ENCODE results near the gene MIEF1. TPM values are rescaled to one million over a fixed set of nuclear protein-coding genes. Genes with fewer than 3 reads are reported as not detected.
A peak's percentile ranks its signal among the peaks of the same experiment; 100 is the strongest.

MIEF1 gene
- total RNA-seq, 1 donor from 2014 or later: 32.4 TPM

DNA sequence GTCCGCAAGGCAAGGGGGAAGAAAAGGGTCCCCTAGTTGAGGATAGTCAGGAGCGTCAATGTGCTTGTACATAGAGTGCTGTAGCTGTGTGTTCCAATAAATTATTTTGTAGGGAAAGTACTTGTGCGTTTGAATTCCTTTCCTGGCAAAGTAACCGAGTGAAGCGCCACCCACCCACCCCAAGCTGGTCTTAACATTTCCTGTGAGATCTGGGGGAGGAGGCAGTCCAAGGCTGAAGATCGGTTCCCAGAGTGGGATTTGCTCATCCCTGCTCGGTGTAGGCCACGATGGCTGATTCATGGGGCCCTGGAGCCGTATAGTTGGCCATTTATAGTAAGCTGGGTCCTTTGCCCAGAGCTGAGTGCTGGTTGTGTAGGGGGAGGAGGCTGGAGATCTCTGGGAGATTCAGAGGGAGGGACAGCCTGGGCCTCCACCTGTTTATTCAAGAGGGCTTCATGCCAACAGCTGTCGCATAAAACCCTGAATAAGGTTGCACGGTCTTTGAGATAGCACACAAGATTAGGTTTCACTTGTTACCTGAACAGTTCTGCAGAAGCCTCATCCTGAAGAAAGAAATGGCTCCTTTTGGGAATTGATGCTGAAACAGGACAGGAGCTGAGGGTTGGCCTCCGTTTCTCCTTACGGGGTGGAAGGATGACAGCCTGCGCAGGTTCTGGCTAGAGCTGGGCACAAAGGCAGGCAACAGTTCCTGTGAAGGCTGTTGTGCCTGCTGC lies 20.6 kb downstream of the MIEF1 start:
- Mint-ChIP-seq H3K9me3 (ENCODE audit: low read depth) (no peaks in the 10 kb centered on the region), H3K27me3 (no peaks in the 10 kb centered on the region), H3K4me3 (ENCODE audit: low read depth) (peak overlapping the region; percentile 95), H3K4me1 (ENCODE audit: low read depth) (peaks cover 41% of the 10 kb centered on the region), H3K36me3 (ENCODE audit: insufficient read depth) (peaks cover 38% of the 10 kb centered on the region), H3K27ac (peak overlapping the region; percentile 99)
- DNase-seq (ENCODE audit: low spot score, unreplicated experiment): no peak
- TF ChIP-seq, protein P1, sequence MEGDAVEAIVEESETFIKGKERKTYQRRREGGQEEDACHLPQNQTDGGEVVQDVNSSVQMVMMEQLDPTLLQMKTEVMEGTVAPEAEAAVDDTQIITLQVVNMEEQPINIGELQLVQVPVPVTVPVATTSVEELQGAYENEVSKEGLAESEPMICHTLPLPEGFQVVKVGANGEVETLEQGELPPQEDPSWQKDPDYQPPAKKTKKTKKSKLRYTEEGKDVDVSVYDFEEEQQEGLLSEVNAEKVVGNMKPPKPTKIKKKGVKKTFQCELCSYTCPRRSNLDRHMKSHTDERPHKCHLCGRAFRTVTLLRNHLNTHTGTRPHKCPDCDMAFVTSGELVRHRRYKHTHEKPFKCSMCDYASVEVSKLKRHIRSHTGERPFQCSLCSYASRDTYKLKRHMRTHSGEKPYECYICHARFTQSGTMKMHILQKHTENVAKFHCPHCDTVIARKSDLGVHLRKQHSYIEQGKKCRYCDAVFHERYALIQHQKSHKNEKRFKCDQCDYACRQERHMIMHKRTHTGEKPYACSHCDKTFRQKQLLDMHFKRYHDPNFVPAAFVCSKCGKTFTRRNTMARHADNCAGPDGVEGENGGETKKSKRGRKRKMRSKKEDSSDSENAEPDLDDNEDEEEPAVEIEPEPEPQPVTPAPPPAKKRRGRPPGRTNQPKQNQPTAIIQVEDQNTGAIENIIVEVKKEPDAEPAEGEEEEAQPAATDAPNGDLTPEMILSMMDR (IDR thresholded peaks at IDR 0.05; ENCODE audit: unreplicated experiment): no peak

DNA sequence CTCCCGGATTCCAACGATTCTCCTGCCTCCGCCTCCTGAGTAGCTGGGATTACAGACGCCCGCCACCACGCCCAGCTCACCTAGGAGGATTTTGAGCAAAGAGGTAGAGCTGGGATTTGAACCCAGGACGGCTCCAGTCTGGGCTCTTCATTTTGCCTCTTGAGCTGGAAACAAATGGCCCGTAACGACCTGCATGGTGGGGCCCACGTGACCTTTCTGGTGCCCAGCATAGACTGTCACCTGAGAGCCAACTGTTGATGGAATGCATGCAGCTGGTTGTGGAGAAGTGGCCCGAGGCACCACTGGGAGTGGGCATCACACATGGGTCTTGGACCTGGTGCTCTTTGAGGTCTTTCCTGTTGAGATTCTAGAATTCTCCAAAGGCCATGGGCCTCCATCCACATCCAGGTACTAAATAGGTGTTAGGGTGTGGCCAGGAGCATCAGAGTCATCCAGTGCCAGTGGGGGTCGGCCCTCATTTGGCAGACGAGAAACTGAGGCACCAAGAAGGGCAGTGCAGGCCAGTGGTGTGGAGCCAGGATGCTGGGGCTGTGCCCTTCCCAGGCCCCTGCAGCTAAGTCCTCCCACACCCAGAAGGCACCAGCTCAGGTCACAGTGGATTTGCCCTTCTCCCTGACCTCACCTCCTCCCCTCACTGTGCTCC lies 22.1 kb downstream of the MIEF1 start:
- Mint-ChIP-seq H3K27ac (peak overlapping the region; percentile 95), H3K27me3 (no peaks in the 10 kb centered on the region), H3K36me3 (ENCODE audit: insufficient read depth) (peaks cover 39% of the 10 kb centered on the region)

DNA sequence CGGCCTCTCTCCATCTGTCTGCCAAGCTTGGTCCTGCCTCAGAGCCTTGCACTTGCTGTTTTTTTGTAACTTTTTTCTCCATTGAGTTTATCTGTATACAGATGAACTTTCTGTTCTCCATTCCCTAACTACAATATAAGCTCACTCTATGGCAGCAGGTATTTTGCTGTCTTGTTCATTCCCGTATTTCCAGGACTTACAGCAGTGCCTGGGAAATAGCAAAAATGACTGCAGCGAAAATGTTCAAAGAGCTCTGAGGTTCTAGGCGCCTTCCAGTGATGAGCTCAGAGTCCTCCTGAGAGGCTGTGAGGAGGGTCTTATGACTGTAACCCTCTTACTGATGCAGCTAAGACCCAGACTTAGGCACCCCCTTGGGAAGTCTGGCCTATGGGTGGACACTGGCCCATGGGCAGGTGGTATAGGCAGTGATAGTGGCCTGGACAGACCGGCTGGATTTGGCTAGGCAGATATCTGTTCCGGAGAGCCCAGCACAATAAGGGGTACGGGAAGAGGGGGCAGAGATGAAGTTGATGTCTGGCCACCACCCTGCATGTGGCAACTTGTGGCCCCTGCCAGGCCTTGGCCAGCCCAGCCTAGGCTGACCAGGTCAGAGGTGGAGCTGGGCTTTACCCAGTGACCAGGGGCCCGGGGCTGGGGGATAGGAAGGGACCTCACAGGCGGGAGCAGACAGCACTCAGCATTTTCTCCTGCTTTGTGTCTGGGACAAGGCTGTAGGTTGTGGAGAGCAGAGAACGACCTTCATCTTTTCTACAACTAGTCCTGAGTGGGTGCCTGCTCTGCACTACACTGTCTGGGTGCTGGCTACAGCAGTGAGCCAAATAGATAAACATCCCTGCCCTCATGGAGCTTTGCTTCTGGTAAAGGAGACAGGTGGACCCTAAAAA lies 22.9 kb downstream of the MIEF1 start:
- H3K9me3 Mint-ChIP-seq (ENCODE audit: low read depth): no peaks in the 10 kb centered on the region
- peak overlapping the region; percentile 59 for H3K4me3 Mint-ChIP-seq (ENCODE audit: low read depth)

More for the DNA sequence above, 22.1 kb downstream of the MIEF1 start:
- no peak for DNase-seq (ENCODE audit: low spot score, unreplicated experiment)
- Mint-ChIP-seq H3K4me1 (ENCODE audit: low read depth) (peaks cover 42% of the 10 kb centered on the region), H3K4me3 (ENCODE audit: low read depth) (peak overlapping the region; percentile 59), H3K9me3 (ENCODE audit: low read depth) (no peaks in the 10 kb centered on the region)
- TF ChIP-seq, protein P1 (IDR thresholded peaks at IDR 0.05; ENCODE audit: unreplicated experiment): no peak

DNA sequence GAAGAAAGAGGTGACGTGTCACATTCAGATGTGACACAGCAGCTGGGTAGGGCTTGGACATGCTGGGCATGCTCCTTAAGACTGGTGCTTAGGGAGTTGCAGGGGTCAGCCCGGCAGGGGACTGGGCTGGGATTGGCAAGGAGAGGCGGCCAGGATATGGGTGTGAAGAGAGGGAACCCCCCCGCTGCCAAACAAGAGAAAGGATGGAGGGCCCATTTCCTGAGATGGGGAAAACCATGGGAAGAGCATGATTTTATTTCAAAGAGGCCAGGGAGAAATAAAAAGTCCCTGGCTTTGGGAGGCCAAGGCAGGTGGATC lies 23.5 kb downstream of the MIEF1 start:
- DNase-seq (ENCODE audit: low spot score, unreplicated experiment): no peak
- Mint-ChIP-seq H3K27ac (peak overlapping the region; percentile 95), H3K36me3 (ENCODE audit: insufficient read depth) (peaks cover 42% of the 10 kb centered on the region), H3K4me1 (ENCODE audit: low read depth) (peaks cover 48% of the 10 kb centered on the region), H3K4me3 (ENCODE audit: low read depth) (no peak overlapping the region), H3K27me3 (no peaks in the 10 kb centered on the region), H3K9me3 (ENCODE audit: low read depth) (no peaks in the 10 kb centered on the region)
- TF ChIP-seq, protein P1 (IDR thresholded peaks at IDR 0.05; ENCODE audit: unreplicated experiment): no peak

More for the DNA sequence above, 22.9 kb downstream of the MIEF1 start:
- no peak for DNase-seq (ENCODE audit: low spot score, unreplicated experiment)
- no peaks in the 10 kb centered on the region for H3K27me3 Mint-ChIP-seq
- TF ChIP-seq, protein P1 (IDR thresholded peaks at IDR 0.05; ENCODE audit: unreplicated experiment): no peak
- peaks cover 42% of the 10 kb centered on the region for H3K36me3 Mint-ChIP-seq (ENCODE audit: insufficient read depth)
- peaks cover 47% of the 10 kb centered on the region for H3K4me1 Mint-ChIP-seq (ENCODE audit: low read depth)
- peak overlapping the region; percentile 95 for H3K27ac Mint-ChIP-seq

DNA sequence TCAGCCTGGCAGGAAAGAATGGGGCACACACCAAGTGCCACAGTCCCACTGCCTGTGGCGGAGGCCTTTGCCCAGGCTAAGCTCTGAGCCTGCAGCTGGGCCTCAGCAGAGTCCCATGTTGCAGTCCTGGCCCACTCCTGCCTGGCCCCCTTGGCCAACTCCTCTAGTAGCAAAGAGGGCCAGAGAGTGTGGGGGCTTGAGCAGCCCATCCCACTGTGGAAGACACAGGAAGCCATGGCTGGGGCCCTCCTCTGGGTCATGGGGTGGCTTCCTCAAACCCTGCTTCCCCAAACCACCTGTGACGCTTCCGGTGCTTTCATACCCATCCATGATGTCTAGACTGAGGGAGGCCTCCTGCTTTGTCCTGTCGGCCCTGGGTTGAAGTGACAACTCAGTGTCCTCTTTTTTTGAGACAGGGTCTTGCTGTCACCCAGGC lies 24.7 kb downstream of the MIEF1 start:
- Mint-ChIP-seq H3K36me3 (ENCODE audit: insufficient read depth) (peaks cover 34% of the 10 kb centered on the region), H3K27ac (peak overlapping the region; percentile 7), H3K4me1 (ENCODE audit: low read depth) (peaks cover 55% of the 10 kb centered on the region), H3K27me3 (no peaks in the 10 kb centered on the region), H3K4me3 (ENCODE audit: low read depth) (no peak overlapping the region), H3K9me3 (ENCODE audit: low read depth) (no peaks in the 10 kb centered on the region)
- TF ChIP-seq, protein P1 (IDR thresholded peaks at IDR 0.05; ENCODE audit: unreplicated experiment): no peak
- no peak for DNase-seq (ENCODE audit: low spot score, unreplicated experiment)
